GM19452 (cell line): ENCODE results near the gene ABCA9.
"Not testable (repeated sequence)": the region's sequence is repeated elsewhere in the genome, so short reads cannot be mapped to it uniquely, and the experiment has no call there.

Experiments used
- ATAC-seq: cut with Tn5 transposase; IDR thresholded peaks from one replicate; pipeline ENCODE4 v1.9.1; 2021; ENCODE audit not compliant: unreplicated experiment

Gene ABCA9

GRCh38 chr17:68957944-68958343 is 102.8 kb downstream of the ABCA9 start:
- no peak for ATAC-seq

GRCh38 chr17:68955181-68955841 is 105.4 kb downstream of the ABCA9 start, which contains the start of gene ABCA8:
Gene ABCA8 (minus strand): TSS chr17:68955392. CDS start chr17:68942034, 13,358 bp downstream.
- ATAC-seq: no peak

GRCh38 chr17:68954146-68954896 is 106.4 kb downstream of the ABCA9 start:
- no peak for ATAC-seq

- ATAC-seq: no peak
Observed at GRCh38 chr17:68953340-68953997, 107.3 kb downstream of the ABCA9 start.

GRCh38 chr17:68950725-68951124 is 110.0 kb downstream of the ABCA9 start:
- no peak for ATAC-seq

- not testable (repeated sequence) for ATAC-seq
Observed at GRCh38 chr17:68947868-68948267, 112.9 kb downstream of the ABCA9 start.

- no peak for ATAC-seq
Observed at GRCh38 chr17:68944435-68945035, 116.2 kb downstream of the ABCA9 start.

GRCh38 chr17:68943812-68944182 is 116.9 kb downstream of the ABCA9 start:
- ATAC-seq: not testable (repeated sequence)

- no peak for ATAC-seq
Observed at GRCh38 chr17:68943123-68943811, 117.5 kb downstream of the ABCA9 start.

GRCh38 chr17:68942389-68942788 is 118.3 kb downstream of the ABCA9 start:
- no peak for ATAC-seq

GRCh38 chr17:68941761-68942160 is 119.0 kb downstream of the ABCA9 start:
- no peak for ATAC-seq

- no peak for ATAC-seq
Observed at GRCh38 chr17:68939195-68939594, 121.5 kb downstream of the ABCA9 start.

GRCh38 chr17:68937890-68938514 is 122.7 kb downstream of the ABCA9 start:
- no peak for ATAC-seq

GRCh38 chr17:68927516-68927915 is 133.2 kb downstream of the ABCA9 start:
- no peak for ATAC-seq

GRCh38 chr17:68924793-68925720 is 135.7 kb downstream of the ABCA9 start:
- no peak for ATAC-seq
